Tibial nerve (tissue), 4 donors: Measurements from ENCODE around the gene ITGA11.

ENCODE experiments used
- CTCF ChIP-seq, 5 experiments: fragments of 200-600 bp in 3 of 5; fragments of 450-650 bp in 2 of 5; sonication (generic) in 3 of 5; IDR thresholded peaks; one replicate each; pipeline ENCODE4 v1.5.1; 2016 to 2019; ENCODE audit warnings: antibody characterized with exemption in 5 of 5, mild to moderate bottlenecking in 3 of 5, moderate library complexity in 2 of 5
- EP300 ChIP-seq, 2 donors: sonication (generic); formaldehyde crosslinking; IDR thresholded peaks; one replicate each; pipeline ENCODE4 v1.6.1; 2017; ENCODE audit warnings: antibody characterized with exemption in 2 of 2, mild to moderate bottlenecking in 1 of 2
- POLR2A ChIP-seq, 2 donors: fragments of 450-650 bp; IDR thresholded peaks; one replicate each; pipeline ENCODE4 v1.6.1; 2017; ENCODE audit warnings: antibody characterized with exemption in 2 of 2, mild to moderate bottlenecking in 2 of 2, moderate library complexity in 2 of 2

- TF ChIP-seq CTCF (IDR thresholded peaks at IDR 0.05) (no peak), POLR2A (IDR thresholded peaks at IDR 0.05) (no peak), EP300 (IDR thresholded peaks at IDR 0.05) (no peak)
These were observed 10.1 kb downstream of the ITGA11 start for GRCh38 chr15:68421798-68422402.
